ENCODE results near the gene FBN1.

DNA sequence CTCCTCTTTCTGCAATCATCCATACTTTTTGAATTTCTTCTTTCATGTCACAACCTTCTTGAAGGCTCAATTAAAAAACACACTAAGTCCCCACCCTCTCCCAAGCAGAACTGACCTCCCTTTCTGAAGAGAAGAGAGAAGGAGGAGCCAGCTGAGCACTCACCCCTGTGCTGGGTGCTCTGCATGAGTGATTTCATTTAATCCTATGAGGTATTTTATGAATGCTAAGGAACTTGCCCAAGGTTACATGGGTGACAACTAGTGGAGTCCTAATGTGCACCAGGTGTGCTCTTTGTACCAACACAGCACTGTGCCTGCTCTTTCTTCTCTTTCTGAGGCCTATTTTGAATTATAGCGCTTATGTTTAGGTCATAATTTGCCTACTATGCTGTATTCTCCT lies 178.7 kb downstream of the FBN1 start:
- TF ChIP-seq, protein P1, sequence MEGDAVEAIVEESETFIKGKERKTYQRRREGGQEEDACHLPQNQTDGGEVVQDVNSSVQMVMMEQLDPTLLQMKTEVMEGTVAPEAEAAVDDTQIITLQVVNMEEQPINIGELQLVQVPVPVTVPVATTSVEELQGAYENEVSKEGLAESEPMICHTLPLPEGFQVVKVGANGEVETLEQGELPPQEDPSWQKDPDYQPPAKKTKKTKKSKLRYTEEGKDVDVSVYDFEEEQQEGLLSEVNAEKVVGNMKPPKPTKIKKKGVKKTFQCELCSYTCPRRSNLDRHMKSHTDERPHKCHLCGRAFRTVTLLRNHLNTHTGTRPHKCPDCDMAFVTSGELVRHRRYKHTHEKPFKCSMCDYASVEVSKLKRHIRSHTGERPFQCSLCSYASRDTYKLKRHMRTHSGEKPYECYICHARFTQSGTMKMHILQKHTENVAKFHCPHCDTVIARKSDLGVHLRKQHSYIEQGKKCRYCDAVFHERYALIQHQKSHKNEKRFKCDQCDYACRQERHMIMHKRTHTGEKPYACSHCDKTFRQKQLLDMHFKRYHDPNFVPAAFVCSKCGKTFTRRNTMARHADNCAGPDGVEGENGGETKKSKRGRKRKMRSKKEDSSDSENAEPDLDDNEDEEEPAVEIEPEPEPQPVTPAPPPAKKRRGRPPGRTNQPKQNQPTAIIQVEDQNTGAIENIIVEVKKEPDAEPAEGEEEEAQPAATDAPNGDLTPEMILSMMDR (IDR thresholded peaks at IDR 0.05; ENCODE audit: extremely low read depth in 1 of 2, insufficient read depth in 1 of 2, low read depth in 1 of 2, low read length in 2 of 2): no peak
- TF ChIP-seq, protein P2, sequence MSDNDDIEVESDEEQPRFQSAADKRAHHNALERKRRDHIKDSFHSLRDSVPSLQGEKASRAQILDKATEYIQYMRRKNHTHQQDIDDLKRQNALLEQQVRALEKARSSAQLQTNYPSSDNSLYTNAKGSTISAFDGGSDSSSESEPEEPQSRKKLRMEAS (IDR thresholded peaks at IDR 0.05; ENCODE audit: insufficient read depth, insufficient read length): no peak
- TF ChIP-seq POLR2AphosphoS5 (IDR thresholded peaks at IDR 0.05; ENCODE audit: insufficient read depth, low read depth, low read length): no peak
- no peak for TF ChIP-seq POLR2A (IDR thresholded peaks at IDR 0.05; ENCODE audit: low read depth, low read length)

Data from endothelial cell of umbilical vein (primary cell).